Stimulated activated CD4-positive, alpha-beta T cell treated with anti-CD3 and anti-CD28 coated beads, TNF-alpha, amount 100 ng/mL, for 48 hours (primary cell): ENCODE data around the gene HOXB8.

Experiments
- DNase-seq, 3 donors: peaks; one replicate each; pipeline ENCODE4 v3.0.0-alpha.2; 2020; ENCODE audit warnings: low read depth in 3 of 3

The HOXB8 gene

GRCh38 chr17:48615047-48615962, at the start of gene HOXB8:
Gene HOXB8 (minus strand): TSS chr17:48615292. CDS start chr17:48614704, 588 bp downstream.
- DNase-seq, result no peak

GRCh38 chr17:48663134-48663924, 48.2 kb upstream of the HOXB8 start:
- DNase-seq, result no peak

GRCh38 chr17:48655913-48656312, 40.8 kb upstream of the HOXB8 start:
- no peak for DNase-seq

GRCh38 chr17:48649741-48650140, 34.6 kb upstream of the HOXB8 start:
- no peak for DNase-seq

- DNase-seq, result no peak
Measured at GRCh38 chr17:48647963-48648245, 32.8 kb upstream of the HOXB8 start.

GRCh38 chr17:48647103-48647962, 32.2 kb upstream of the HOXB8 start:
- no peak for DNase-seq

GRCh38 chr17:48646183-48647102, 31.4 kb upstream of the HOXB8 start:
- DNase-seq, result no peak

GRCh38 chr17:48645639-48646182, 30.6 kb upstream of the HOXB8 start:
- DNase-seq, result no peak

- no peak for DNase-seq
Measured at GRCh38 chr17:48644910-48645557, 29.9 kb upstream of the HOXB8 start.

GRCh38 chr17:48644159-48644558, 29.1 kb upstream of the HOXB8 start:
- no peak for DNase-seq

- no peak for DNase-seq
Measured at GRCh38 chr17:48643697-48644012, 28.6 kb upstream of the HOXB8 start.

- DNase-seq, result no peak
Measured at GRCh38 chr17:48642843-48643696, 28.0 kb upstream of the HOXB8 start.

GRCh38 chr17:48642059-48642842, 27.2 kb upstream of the HOXB8 start:
- no peak for DNase-seq

GRCh38 chr17:48641541-48642058, 26.5 kb upstream of the HOXB8 start:
- DNase-seq, result no peak

GRCh38 chr17:48640858-48641180, 25.7 kb upstream of the HOXB8 start:
- no peak for DNase-seq

- no peak for DNase-seq
Measured at GRCh38 chr17:48639982-48640857, 25.1 kb upstream of the HOXB8 start.

GRCh38 chr17:48639136-48639535, 24.0 kb upstream of the HOXB8 start:
- no peak for DNase-seq
